A673 (cell line): ENCODE measurements around the gene NUTM2F. TPM values are rescaled to one million over a fixed set of nuclear protein-coding genes. Genes with fewer than 3 reads are reported as not detected.

Source experiments
- BruUV-seq: library from RNA; stranded (reverse); fragments of 400-500 nt; replicated peaks from 2 replicates; lab custom pipeline; 2021; lab: Mats Ljungman, UMichigan
- CTCF ChIA-PET: fragments of 300-600 bp; sonication (Branson Sonifier 250); formaldehyde crosslinking; loops from one replicate; lab custom pipeline; 2022; ENCODE audit warnings: antibody characterized with exemption; lab: Charles Lee
- POLR2A ChIA-PET: fragments of 300-600 bp; sonication (Branson Sonifier 250); formaldehyde crosslinking; loops from one replicate; lab custom pipeline; 2022; ENCODE audit warnings: antibody characterized with exemption; ENCODE audit not compliant: low non-redundant PET; lab: Charles Lee
- DNase-seq: peaks from one replicate; pipeline ENCODE4 v3.0.0-alpha.2; 2015; ENCODE audit warnings: low spot score
- H3K27ac ChIP-seq: fragments of 200-600 bp; sonication (generic); 2 replicates; pipeline ENCODE4 v1.5.1; 2016; ENCODE audit warnings: mixed run types, low read depth, mild to moderate bottlenecking, mixed read lengths, antibody characterized with exemption, low read length; ENCODE audit not compliant: poor library complexity, severe bottlenecking
- H3K27me3 ChIP-seq: fragments of 200-600 bp; sonication (generic); replicated peaks from 2 replicates; pipeline ENCODE4 v1.6.1; 2017; ENCODE audit warnings: mixed run types, low read depth, mild to moderate bottlenecking, mixed read lengths, antibody characterized with exemption, low read length; ENCODE audit not compliant: insufficient read depth, poor library complexity
- H3K36me3 ChIP-seq: fragments of 200-600 bp; sonication (generic); 2 replicates; pipeline ENCODE4 v1.6.1; 2016; ENCODE audit warnings: mixed run types, mild to moderate bottlenecking, mixed read lengths, antibody characterized with exemption, low read length; ENCODE audit not compliant: insufficient read depth, poor library complexity, severe bottlenecking
- H3K4me1 ChIP-seq: fragments of 200-600 bp; sonication (generic); 2 replicates; pipeline ENCODE4 v1.6.1; 2017; ENCODE audit warnings: mixed run types, mild to moderate bottlenecking, mixed read lengths, antibody characterized with exemption, low read length; ENCODE audit not compliant: insufficient read depth, poor library complexity, severe bottlenecking
- H3K4me3 ChIP-seq: fragments of 200-600 bp; sonication (generic); 2 replicates; pipeline ENCODE4 v1.5.1; 2016; ENCODE audit warnings: low read depth, mixed run types, mild to moderate bottlenecking, mixed read lengths, low read length; ENCODE audit not compliant: poor library complexity, severe bottlenecking
- H3K9me3 ChIP-seq: fragments of 200-600 bp; sonication (generic); 2 replicates; pipeline ENCODE4 v1.6.1; 2016; ENCODE audit warnings: mixed run types, low read depth, mild to moderate bottlenecking, mixed read lengths, antibody characterized with exemption, low read length; ENCODE audit not compliant: poor library complexity, severe bottlenecking
- CTCF ChIP-seq: fragments of 300-800, 200-600 bp; sonication (generic); conservative IDR thresholded peaks from 2 replicates; pipeline ENCODE4 v1.5.1; 2017; ENCODE audit warnings: low read depth, mild to moderate bottlenecking, antibody characterized with exemption, low read length, moderate library complexity, mixed read lengths
- EZH2 ChIP-seq: fragments of 200-600 bp; sonication (generic); IDR thresholded peaks from 2 replicates; pipeline ENCODE4 v1.6.1; 2017; ENCODE audit warnings: borderline replicate concordance, low read depth, mild to moderate bottlenecking, mixed read lengths, antibody characterized with exemption, low read length; ENCODE audit not compliant: poor library complexity, severe bottlenecking
- intact Hi-C: fragments of 100-400 bp; cut with micrococcal nuclease; formaldehyde crosslinking; loops from one replicate; pipeline ENCODE4 v1.10.0; 2022; ENCODE audit not compliant: unreplicated experiment
- total RNA-seq: library from RNA; stranded (reverse); gene quantifications from 2 replicates; pipeline ENCODE4 v1.2.3, GENCODE V29; 2021

NUTM2F gene
- total RNA-seq, 1 experiment from 2014 or later, result not detected

GRCh38 chr9:94301583-94301982 is 26.9 kb downstream of the NUTM2F start:
- Histone ChIP-seq H3K4me3 (no peak overlapping the region), H3K27ac (no peak overlapping the region), H3K4me1 (no peaks in the 10 kb centered on the region), H3K36me3 (no peaks in the 10 kb centered on the region), H3K9me3 (no peaks in the 10 kb centered on the region), H3K27me3 (no peaks in the 10 kb centered on the region)
- TF ChIP-seq EZH2, result no peak
- TF ChIP-seq CTCF, result no peak
- no peak for DNase-seq
- CTCF ChIA-PET, result no interaction called here
- intact Hi-C loops, result no loop called here
- no TSS peak for BruUV-seq
- POLR2A ChIA-PET, result no interaction called here

- Histone ChIP-seq H3K9me3 (no peaks in the 10 kb centered on the region), H3K36me3 (no peaks in the 10 kb centered on the region), H3K4me1 (no peaks in the 10 kb centered on the region), H3K27ac (no peak overlapping the region), H3K4me3 (no peak overlapping the region), H3K27me3 (no peaks in the 10 kb centered on the region)
- TF ChIP-seq CTCF, result no peak
- TF ChIP-seq EZH2, result no peak
- ChIA-PET CTCF (no interaction called here), POLR2A (no interaction called here)
- intact Hi-C loops, result no loop called here
- BruUV-seq, result no TSS peak
- DNase-seq, result no peak
Observed at GRCh38 chr9:94300470-94301301, 27.8 kb downstream of the NUTM2F start.

GRCh38 chr9:94298949-94299599 is 29.4 kb downstream of the NUTM2F start:
- CTCF ChIA-PET, result no interaction called here
- no peak overlapping the region for H3K4me3 ChIP-seq
- no peak for TF ChIP-seq EZH2
- no peaks in the 10 kb centered on the region for H3K27me3 ChIP-seq
- no peaks in the 10 kb centered on the region for H3K4me1 ChIP-seq
- POLR2A ChIA-PET, result no interaction called here
- H3K36me3 ChIP-seq, result no peaks in the 10 kb centered on the region
- H3K27ac ChIP-seq, result no peak overlapping the region
- BruUV-seq, result no TSS peak
- H3K9me3 ChIP-seq, result no peaks in the 10 kb centered on the region
- intact Hi-C loops, result no loop called here
- no peak for DNase-seq
